Lung microvascular endothelial cell (primary cell): Measurements from ENCODE around the gene MME. TPM values are rescaled to one million over a fixed set of nuclear protein-coding genes. Genes with fewer than 3 reads are reported as not detected.

Experiments
- DNase-seq, 2 donors: peaks; one replicate each; pipeline versions ENCODE4 v3.0.0 to v3.0.0-alpha.2; 2010; ENCODE audit warnings: low read depth in 2 of 2
- total RNA-seq: library from RNA; depleted of rRNA; stranded (reverse); fragments of >200 nt; gene quantifications from 2 replicates; pipeline ENCODE4 v1.2.1, GENCODE V29; 2014

Gene MME
- total RNA-seq, 1 donor from 2014 or later: 0.20 TPM

- no peak for DNase-seq
These were observed 54.9 kb downstream of the MME start for GRCh38 chr3:155135003-155135402.

- no peak for DNase-seq
These were observed 58.6 kb downstream of the MME start for GRCh38 chr3:155138677-155139076.

GRCh38 chr3:155147588-155147987 is 67.5 kb downstream of the MME start:
- no peak for DNase-seq

- no peak for DNase-seq
These were observed 69.4 kb downstream of the MME start for GRCh38 chr3:155149494-155149893.

- peak in 1 of 2 donors; percentile 39 for DNase-seq
These were observed 73.4 kb downstream of the MME start for GRCh38 chr3:155153242-155154186.

- DNase-seq: peak in 1 of 2 donors; percentile 1
These were observed 74.1 kb downstream of the MME start for GRCh38 chr3:155154255-155154654.

- peak in 1 of 2 donors; percentile 1 for DNase-seq
These were observed 78.4 kb downstream of the MME start for GRCh38 chr3:155158346-155159037.

GRCh38 chr3:155159301-155159700 is 79.2 kb downstream of the MME start:
- no peak for DNase-seq

GRCh38 chr3:155161640-155162292 is 81.6 kb downstream of the MME start:
- DNase-seq: no peak

GRCh38 chr3:155164306-155164705 is 84.2 kb downstream of the MME start:
- no peak for DNase-seq

GRCh38 chr3:155166441-155166840 is 86.3 kb downstream of the MME start:
- no peak for DNase-seq

GRCh38 chr3:155169197-155169596 is 89.1 kb downstream of the MME start:
- DNase-seq: no peak

GRCh38 chr3:155173771-155174170 is 93.7 kb downstream of the MME start:
- DNase-seq: no peak

- DNase-seq: no peak
These were observed 98.8 kb downstream of the MME start for GRCh38 chr3:155178810-155179436.

- DNase-seq: peak in 1 of 2 donors; percentile 31
These were observed 99.3 kb downstream of the MME start for GRCh38 chr3:155179437-155179827.

- no peak for DNase-seq
These were observed 100.0 kb downstream of the MME start for GRCh38 chr3:155179966-155180757.

GRCh38 chr3:155182467-155182866 is 102.3 kb downstream of the MME start:
- no peak for DNase-seq

GRCh38 chr3:155184011-155184410 is 103.9 kb downstream of the MME start:
- DNase-seq: peak in 1 of 2 donors; percentile 38

- peak in 1 of 2 donors; percentile 5 for DNase-seq
These were observed 105.5 kb downstream of the MME start for GRCh38 chr3:155185631-155186071.

GRCh38 chr3:155188031-155188430 is 107.9 kb downstream of the MME start:
- no peak for DNase-seq

- DNase-seq: no peak
These were observed 109.4 kb downstream of the MME start for GRCh38 chr3:155189478-155189877.
